22Rv1 (cell line): ENCODE measurements around the gene ZNF280C.

Experiments
- CTCF ChIP-seq: fragments of 450-650 bp; IDR thresholded peaks from 2 replicates; pipeline ENCODE4 v1.5.1; 2017; ENCODE audit warnings: mild to moderate bottlenecking
- ZFX ChIP-seq: fragments of 450-650 bp; IDR thresholded peaks from 2 replicates; pipeline ENCODE4 v1.6.1; 2017; ENCODE audit warnings: antibody characterized with exemption, borderline replicate concordance

- TF ChIP-seq CTCF (no peak), ZFX (no peak)
These were observed 72.2 kb downstream of the ZNF280C start for GRCh38 chrX:130196466-130196865.
